Pancreas (tissue), 10 donors: ENCODE data around the gene FAM217B. TPM values are rescaled to one million over a fixed set of nuclear protein-coding genes. Genes with fewer than 3 reads are reported as not detected.

ENCODE experiments used
- ATAC-seq, 4 donors: fragments of 200-7000 bp; cut with Tn5 transposase; one replicate each; pipeline versions ENCODE4 v1.8.0 to v1.9.1; 2020; ENCODE audit warnings: mild to moderate bottlenecking in 4 of 4, moderate library complexity in 4 of 4
- DNase-seq, 6 donors: peaks; one replicate each; pipeline ENCODE4 v3.0.0-alpha.2; 2020
- FAIRE-seq: peaks from 2 replicates; lab custom pipeline; 2012; peaks lifted over from hg19 to GRCh38; lab: Jason Lieb, UNC
- H3K27ac ChIP-seq, 4 donors: fragments of 200-600 bp; sonication (generic); 1 replicate in 3 of 4; 2 replicates in 1 of 4; pipeline versions ENCODE4 v1.5.0 to v1.8.0; 2020
- H3K27me3 ChIP-seq, 4 donors: fragments of 200-600 bp; one replicate each; pipeline ENCODE4 v1.8.0; 2021
- H3K36me3 ChIP-seq, 3 donors: fragments of 200-600 bp; sonication (generic) in 1 of 3; one replicate each; pipeline versions ENCODE4 v1.5.0 to v1.8.0; 2020 to 2021
- H3K4me1 ChIP-seq, 3 donors: fragments of 200-600 bp; one replicate each; pipeline ENCODE4 v1.8.0; 2021
- H3K4me3 ChIP-seq, 4 donors: fragments of 200-600 bp; sonication (generic) in 2 of 4; one replicate each; pipeline versions ENCODE4 v1.5.0 to v1.8.0; 2020 to 2021
- H3K9me3 ChIP-seq, 4 donors: fragments of 200-600 bp; one replicate each; pipeline ENCODE4 v1.8.0; 2021
- CTCF ChIP-seq, 4 donors: fragments of 200-600 bp; sonication (generic) in 3 of 4; IDR thresholded peaks; one replicate each; pipeline versions ENCODE4 v1.5.0 to v1.8.0; 2021; ENCODE audit warnings: antibody characterized with exemption in 4 of 4
- WGBS, 2 donors: extraction: QIAGEN DNeasy Blood & Tissue Kit; methylation state at CpG; one replicate each; pipeline ENCODE4 v1.1.7; 2013; 5-methylcytosine and 5-hydroxymethylcytosine counted together
- intact Hi-C, 3 donors: fragments of 100-400 bp; cut with DNase I; formaldehyde crosslinking; loops; one replicate each; pipeline versions ENCODE4 v1.11.1 to v1.14.2; 2022
- polyA plus RNA-seq, 2 donors: library from polyadenylated mRNA; stranded (reverse); fragments of 200-250 nt; gene quantifications; one replicate each; pipeline ENCODE4 v1.2.3, GENCODE V29; 2013
- total RNA-seq, 6 donors: library from RNA; stranded (reverse); fragmentation: NEBNext Ultra II Directional in 4 of 6; extraction: Animal tissue kit (Norgen Biotek cat#: 25700) in 4 of 6; gene quantifications; one replicate each; pipeline versions ENCODE4 v1.2.1 to v1.2.4, GENCODE V29; 2021 to 2023
- donor health status: healthy with polysubstance abuse.
- donor health status: DM: no; HTN: no; CAD: no; lungs with moderate emphysema.
- donor health status: DM: no; HTN: no; CAD: no.
- donor health status: control.
- donor health status: control.
- donor health status: Bipolar disorder and iron deficiency.
- donor health status: DM: yes; HTN: yes; CAD: no.
- donor health status: DM: no; HTN: no; CAD: no.
- donor health status: DM: no; HTN: no; CAD: no.
- donor health status: DM: yes; HTN: yes; CAD: no.

FAM217B gene
- total and polyA plus RNA-seq, 8 donors, result 1.4 to 6.6 (median 2.8) TPM

GRCh38 chr20:59977086-59977485 is 36.9 kb downstream of the FAM217B start:
- WGBS, 2 donors, result 88 to 96% methylated on average over 9 of the region's 9 CpGs

DNA sequence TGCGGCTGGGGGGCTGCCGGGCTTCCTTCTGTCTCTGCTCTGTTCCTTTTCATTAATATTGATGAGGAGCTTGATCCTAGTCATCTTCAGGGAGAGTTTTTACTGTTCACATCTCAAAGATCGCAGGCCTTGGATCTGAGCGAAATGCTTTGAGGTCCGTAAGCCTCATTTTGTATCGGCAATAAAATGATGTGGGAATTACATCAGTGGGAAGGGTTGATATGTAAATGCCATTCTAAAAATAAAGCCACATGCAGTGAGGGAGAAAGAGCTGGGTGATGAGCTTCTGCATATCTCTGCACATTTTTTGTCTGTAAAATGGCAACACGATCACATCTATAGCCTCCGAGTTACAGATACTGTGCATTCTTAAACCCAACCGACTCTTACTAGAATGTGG is 42.9 kb downstream of the FAM217B start:
- no peak for ATAC-seq
- intact Hi-C loops, result no loop called here
- Histone ChIP-seq H3K9me3 (no peaks in the 10 kb centered on the region), H3K4me1 (no peaks in the 10 kb centered on the region), H3K36me3 (no peaks in the 10 kb centered on the region), H3K27ac (no peak overlapping the region), H3K27me3 (no peaks in the 10 kb centered on the region), H3K4me3 (no peak overlapping the region)
- no peak for TF ChIP-seq CTCF (IDR thresholded peaks at IDR 0.05)
- no peak for FAIRE-seq
- no peak for DNase-seq
- WGBS, 2 donors, result 93% methylated on average over 9 of the region's 9 CpGs

More at GRCh38 chr20:59977086-59977485, 36.9 kb downstream of the FAM217B start:
- DNase-seq, result no peak
- TF ChIP-seq CTCF (IDR thresholded peaks at IDR 0.05), result no peak
- Histone ChIP-seq H3K36me3 (no peaks in the 10 kb centered on the region), H3K27ac (no peak overlapping the region), H3K9me3 (no peaks in the 10 kb centered on the region), H3K4me3 (no peak overlapping the region), H3K27me3 (no peaks in the 10 kb centered on the region), H3K4me1 (no peaks in the 10 kb centered on the region)
- no peak for FAIRE-seq
- intact Hi-C loops, result no loop called here
- no peak for ATAC-seq

DNA sequence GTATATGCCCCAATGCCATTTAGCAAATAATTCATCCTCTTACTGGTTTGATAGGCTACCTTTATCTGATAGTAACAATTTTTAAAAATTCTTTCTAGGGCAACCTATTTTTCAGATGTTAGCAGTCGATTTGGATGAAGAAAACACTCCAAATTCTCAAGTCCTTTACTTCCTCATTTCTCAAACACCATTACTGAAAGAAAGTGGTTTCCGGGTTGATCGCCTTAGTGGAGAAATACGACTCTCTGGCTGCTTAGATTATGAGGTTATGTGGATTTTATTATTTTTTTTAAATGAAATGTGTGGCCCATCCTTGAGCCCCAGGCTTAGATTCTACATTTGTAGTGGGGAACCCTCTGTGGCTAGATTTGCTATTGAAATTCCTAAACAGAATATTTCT is 44.4 kb downstream of the FAM217B start:
- no peaks in the 10 kb centered on the region for H3K9me3 ChIP-seq
- ATAC-seq (no peak), FAIRE-seq (no peak), DNase-seq (no peak)
- no peak overlapping the region for H3K4me3 ChIP-seq
- intact Hi-C loops, result no loop called here
- H3K27me3 ChIP-seq, result no peaks in the 10 kb centered on the region
- H3K4me1 ChIP-seq, result no peaks in the 10 kb centered on the region
- H3K36me3 ChIP-seq, result no peaks in the 10 kb centered on the region
- WGBS, 2 donors, result 81 to 86% methylated on average over 4 of the region's 4 CpGs
- H3K27ac ChIP-seq, result no peak overlapping the region
- TF ChIP-seq CTCF (IDR thresholded peaks at IDR 0.05), result no peak

GRCh38 chr20:59985164-59985563 is 45.0 kb downstream of the FAM217B start:
- Histone ChIP-seq H3K27me3 (no peaks in the 10 kb centered on the region), H3K9me3 (no peaks in the 10 kb centered on the region), H3K4me3 (no peak overlapping the region), H3K36me3 (no peaks in the 10 kb centered on the region), H3K27ac (no peak overlapping the region), H3K4me1 (no peaks in the 10 kb centered on the region)
- TF ChIP-seq CTCF (IDR thresholded peaks at IDR 0.05), result no peak
- 86 to 89% methylated on average over 8 of the region's 8 CpGs for WGBS, 2 donors
- ATAC-seq (no peak), FAIRE-seq (no peak), DNase-seq (no peak)
- intact Hi-C loops, result no loop called here

GRCh38 chr20:59985864-59986263 is 45.7 kb downstream of the FAM217B start:
- intact Hi-C loops, result no loop called here
- Histone ChIP-seq H3K36me3 (no peaks in the 10 kb centered on the region), H3K27me3 (no peaks in the 10 kb centered on the region), H3K27ac (no peak overlapping the region), H3K4me3 (no peak overlapping the region), H3K9me3 (no peaks in the 10 kb centered on the region), H3K4me1 (no peaks in the 10 kb centered on the region)
- no peak for DNase-seq
- TF ChIP-seq CTCF (IDR thresholded peaks at IDR 0.05), result no peak
- 89 to 94% methylated on average over 3 of the region's 3 CpGs for WGBS, 2 donors
- FAIRE-seq, result no peak
- ATAC-seq, result no peak
